ENCODE data around the gene FREM3.
"Not testable (repeated sequence)": the region's sequence is repeated elsewhere in the genome, so short reads cannot be mapped to it uniquely, and the experiment has no call there.

FREM3 gene

GRCh38 chr4:143531380-143531779 lies 169.1 kb downstream of the FREM3 start:
- no peak overlapping the region for H3K4me3 ChIP-seq (ENCODE audit: low read length)
- DNase-seq (ENCODE audit: low read depth, low spot score): no peak

- not testable (repeated sequence) for DNase-seq (ENCODE audit: low read depth, low spot score); H3K4me3 ChIP-seq (ENCODE audit: low read length)
Observed at GRCh38 chr4:143528046-143528445, 172.4 kb downstream of the FREM3 start.

Data from Jurkat, Clone E6-1 (cell line).